Body of pancreas (tissue), 4 donors: ENCODE data around the gene LEF1. TPM values are rescaled to one million over a fixed set of nuclear protein-coding genes. Genes with fewer than 3 reads are reported as not detected.

ENCODE experiments used
- ATAC-seq: fragments of 150-250 bp; one replicate; pipeline ENCODE4 v1.9.1; 2016
- DNase-seq, 4 donors: peaks; one replicate each; pipeline ENCODE4 v3.0.0-alpha.2; 2019
- H3K27ac ChIP-seq, 4 donors: fragments of 200-600 bp; sonication (generic); 1 replicate in 3 of 4; 2 replicates in 1 of 4; pipeline versions ENCODE4 v1.5.1 to v1.6.1; 2016 to 2019; ENCODE audit warnings: mild to moderate bottlenecking in 1 of 4, mixed read lengths in 1 of 4, moderate library complexity in 1 of 4
- H3K27me3 ChIP-seq, 2 donors: fragments of 200-600 bp; sonication (generic); one replicate each; pipeline ENCODE4 v1.6.0; 2016; ENCODE audit warnings: mild to moderate bottlenecking in 1 of 2
- H3K36me3 ChIP-seq, 2 donors: fragments of 200-600 bp; sonication (generic); replicated peaks in 1 of 2; 2 replicates each; pipeline ENCODE4 v1.5.1; 2016; ENCODE audit warnings: low read depth in 2 of 2; ENCODE audit not compliant: insufficient read depth in 1 of 2
- H3K4me1 ChIP-seq: fragments of 200-600 bp; sonication (generic); one replicate; pipeline ENCODE4 v1.6.0; 2016
- H3K4me3 ChIP-seq, 2 donors: fragments of 200-600 bp; sonication (generic); 1 replicate in 1 of 2; 2 replicates in 1 of 2; pipeline ENCODE4 v1.5.1; 2016 to 2019
- H3K9me3 ChIP-seq, 3 donors: fragments of 200-600 bp; sonication (generic); 1 replicate in 2 of 3; 2 replicates in 1 of 3; pipeline ENCODE4 v1.5.1; 2016
- CTCF ChIP-seq, 7 experiments: fragments of 450-650 bp in 4 of 7; fragments of 200-600 bp in 3 of 7; sonication (generic) in 3 of 7; IDR thresholded peaks; one replicate each; pipeline ENCODE4 v1.5.1; 2016 to 2019; ENCODE audit warnings: antibody characterized with exemption in 7 of 7
- POLR2A ChIP-seq, 3 donors: fragments of 450-650 bp; IDR thresholded peaks; one replicate each; pipeline ENCODE4 v1.6.1; 2016; ENCODE audit warnings: antibody characterized with exemption in 3 of 3, mild to moderate bottlenecking in 2 of 3
- whole genome bisulfite sequencing, 2 donors: methylation state at CpG; one replicate each; pipeline ENCODE4 v1.1.5; 2017; 5-methylcytosine and 5-hydroxymethylcytosine counted together
- intact Hi-C: fragments of 100-400 bp; cut with DNase I; formaldehyde crosslinking; loops from one replicate; pipeline ENCODE4 v1.15.1; 2023
- total RNA-seq, 2 donors: library from RNA; depleted of rRNA; stranded (reverse); fragments of >200 nt; gene quantifications; one replicate each; pipeline ENCODE4 v1.1.0, GENCODE V29; 2016

The LEF1 gene
- total RNA-seq, 2 donors from 2014 or later = 1.6 to 5.6 TPM

DNA sequence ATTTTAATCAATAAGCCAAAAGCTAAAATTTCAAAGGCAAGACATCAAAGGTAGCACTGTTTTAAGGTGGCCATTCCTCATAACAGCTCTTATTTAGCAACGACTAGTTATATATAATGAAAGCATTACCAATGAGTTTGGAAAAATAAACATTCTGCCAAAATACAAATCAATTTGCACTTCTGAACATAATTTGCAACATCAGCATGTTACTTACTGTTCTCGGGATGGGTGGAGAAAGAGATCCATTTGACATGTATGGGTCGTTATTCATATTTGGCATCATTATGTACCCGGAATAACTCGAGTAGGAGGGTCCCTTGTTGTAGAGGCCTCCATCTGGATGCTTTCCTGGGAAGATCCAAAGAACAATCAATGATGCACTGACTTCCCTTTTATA, 5.4 kb downstream of the LEF1 start:
- peaks cover 21% of the 10 kb centered on the region for H3K4me1 ChIP-seq
- TF ChIP-seq POLR2A (IDR thresholded peaks at IDR 0.05) (no peak), CTCF (IDR thresholded peaks at IDR 0.05) (no peak)
- no peak overlapping the region for H3K4me3 ChIP-seq
- peaks cover 0 to 22% of the 10 kb centered on the region in 2 donors for H3K27me3 ChIP-seq
- ATAC-seq (no peak), DNase-seq (no peak)
- no peak overlapping the region for H3K27ac ChIP-seq
- intact Hi-C loops = no loop called here
- WGBS, 2 donors = 79 to 82% methylated on average over 5 of the region's 5 CpGs
- H3K9me3 ChIP-seq = no peaks in the 10 kb centered on the region
- H3K36me3 ChIP-seq = no peaks in the 10 kb centered on the region

DNA sequence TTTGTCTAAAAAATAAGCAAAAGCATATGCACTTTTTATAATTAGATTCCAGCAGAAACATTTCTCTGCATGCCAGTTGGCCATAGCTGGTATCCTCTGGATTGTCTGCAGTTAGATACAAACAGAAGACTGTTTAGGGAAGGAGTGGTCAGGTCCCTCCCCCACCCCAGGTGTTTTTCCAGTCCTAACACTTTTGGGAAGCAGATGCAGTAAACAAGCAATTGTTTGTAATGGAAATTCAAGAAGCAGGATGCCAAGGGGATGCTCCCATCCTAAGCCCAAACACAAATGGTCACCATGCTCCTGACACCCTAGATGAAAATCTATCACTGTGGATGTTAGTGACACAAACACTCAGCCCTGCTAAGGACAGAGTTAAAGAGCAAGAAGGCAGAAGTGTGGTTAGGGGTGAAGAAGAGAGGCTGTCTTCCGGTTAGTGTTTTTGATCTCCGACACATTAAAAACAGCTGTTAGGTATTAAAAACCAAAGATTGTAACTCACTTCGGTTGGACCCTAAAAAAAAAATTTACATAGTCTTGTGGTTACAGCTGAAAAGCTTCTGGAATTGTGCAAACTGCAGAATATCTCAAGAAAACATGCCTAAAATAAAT, 7.9 kb downstream of the LEF1 start:
- H3K27ac ChIP-seq = no peak overlapping the region
- WGBS, 2 donors = 35 to 52% methylated on average over 3 of the region's 3 CpGs
- intact Hi-C loops = no loop called here
- H3K27me3 ChIP-seq = peaks cover 0 to 2% of the 10 kb centered on the region in 2 donors
- H3K36me3 ChIP-seq = no peaks in the 10 kb centered on the region
- no peaks in the 10 kb centered on the region for H3K4me1 ChIP-seq
- DNase-seq (no peak), ATAC-seq (no peak)
- no peaks in the 10 kb centered on the region for H3K9me3 ChIP-seq
- H3K4me3 ChIP-seq = no peak overlapping the region
- TF ChIP-seq POLR2A (IDR thresholded peaks at IDR 0.05) (no peak), CTCF (IDR thresholded peaks at IDR 0.05) (no peak)

- no peaks in the 10 kb centered on the region for H3K36me3 ChIP-seq
- no peak overlapping the region for H3K27ac ChIP-seq
- DNase-seq = no peak
- no peaks in the 10 kb centered on the region for H3K9me3 ChIP-seq
- no peak for ATAC-seq
- no peak for TF ChIP-seq CTCF (IDR thresholded peaks at IDR 0.05)
- TF ChIP-seq POLR2A (IDR thresholded peaks at IDR 0.05) = no peak
- no peak overlapping the region for H3K4me3 ChIP-seq
- intact Hi-C loops = no loop called here
- 59 to 65% methylated on average over 5 of the region's 5 CpGs for WGBS, 2 donors
- no peaks in the 10 kb centered on the region for H3K4me1 ChIP-seq
- no peaks in the 10 kb centered on the region for H3K27me3 ChIP-seq
Measured at GRCh38 chr4:108159845-108160244, 8.9 kb downstream of the LEF1 start.

- H3K4me1 ChIP-seq = no peaks in the 10 kb centered on the region
- H3K27ac ChIP-seq = no peak overlapping the region
- ATAC-seq (no peak), DNase-seq (no peak)
- TF ChIP-seq POLR2A (IDR thresholded peaks at IDR 0.05) (no peak), CTCF (IDR thresholded peaks at IDR 0.05) (no peak)
- intact Hi-C loops = no loop called here
- H3K4me3 ChIP-seq = no peak overlapping the region
- 52 to 55% methylated on average over 2 of the region's 2 CpGs for WGBS, 2 donors
- no peaks in the 10 kb centered on the region for H3K36me3 ChIP-seq
- no peaks in the 10 kb centered on the region for H3K9me3 ChIP-seq
- no peaks in the 10 kb centered on the region for H3K27me3 ChIP-seq
Measured at GRCh38 chr4:108157655-108158054, 11.1 kb downstream of the LEF1 start.

GRCh38 chr4:108156391-108156790, 12.3 kb downstream of the LEF1 start:
- Histone ChIP-seq H3K27ac (no peak overlapping the region), H3K4me1 (no peaks in the 10 kb centered on the region)
- intact Hi-C loops = no loop called here

More at GRCh38 chr4:108156391-108156790, 12.3 kb downstream of the LEF1 start:
- TF ChIP-seq POLR2A (IDR thresholded peaks at IDR 0.05) = no peak
- TF ChIP-seq CTCF (IDR thresholded peaks at IDR 0.05) = no peak
- DNase-seq = no peak
- Histone ChIP-seq H3K27me3 (no peaks in the 10 kb centered on the region), H3K9me3 (no peaks in the 10 kb centered on the region), H3K36me3 (no peaks in the 10 kb centered on the region), H3K4me3 (no peak overlapping the region)
- WGBS, 2 donors = 58 to 63% methylated on average over 2 of the region's 2 CpGs
- ATAC-seq = no peak
